Neural progenitor cell (in vitro differentiated cells): ENCODE results near the gene FIBP. TPM values are rescaled to one million over a fixed set of nuclear protein-coding genes. Genes with fewer than 3 reads are reported as not detected.
A peak's percentile ranks its signal among the peaks of the same experiment; 100 is the strongest.

Experiments
- DNase-seq: peaks from one replicate; pipeline ENCODE4 v3.0.0-alpha.2; 2016; ENCODE audit warnings: low spot score
- H2AFZ ChIP-seq: fragments of 200-600 bp; sonication (generic); replicated peaks from 2 replicates; pipeline ENCODE4 v1.6.1; 2016; ENCODE audit warnings: antibody characterized with exemption
- H3F3A ChIP-seq: fragments of 200-600 bp; sonication (generic); 2 replicates; pipeline ENCODE4 v1.6.1; 2016; ENCODE audit warnings: antibody characterized with exemption, low read depth
- H3K27ac ChIP-seq: fragments of 200-600 bp; sonication (generic); 2 replicates; pipeline ENCODE4 v1.5.1; 2016; ENCODE audit warnings: mild to moderate bottlenecking
- H3K27me3 ChIP-seq: fragments of 200-600 bp; sonication (generic); 2 replicates; pipeline ENCODE4 v1.6.1; 2016; ENCODE audit warnings: mild to moderate bottlenecking, moderate library complexity
- H3K36me3 ChIP-seq: fragments of 200-600 bp; sonication (generic); 2 replicates; pipeline ENCODE4 v1.5.1; 2016
- H3K4me1 ChIP-seq: fragments of 200-600 bp; sonication (generic); 2 replicates; pipeline ENCODE4 v1.6.1; 2016; ENCODE audit warnings: mixed run types
- H3K4me2 ChIP-seq: fragments of 200-600 bp; sonication (generic); 2 replicates; pipeline ENCODE4 v1.6.1; 2016
- H3K4me3 ChIP-seq: fragments of 200-600 bp; sonication (generic); 2 replicates; pipeline ENCODE4 v1.5.1; 2016
- H3K79me2 ChIP-seq: fragments of 200-600 bp; sonication (generic); 2 replicates; pipeline ENCODE4 v1.6.1; 2016; ENCODE audit warnings: low read depth
- H3K9ac ChIP-seq: fragments of 200-600 bp; sonication (generic); 2 replicates; pipeline ENCODE4 v1.6.1; 2016
- H3K9me3 ChIP-seq: fragments of 200-600 bp; sonication (generic); 2 replicates; pipeline ENCODE4 v1.5.1; 2016; ENCODE audit warnings: low read depth
- H4K20me1 ChIP-seq: fragments of 200-600 bp; sonication (generic); 2 replicates; pipeline ENCODE4 v1.6.1; 2016; ENCODE audit warnings: low read depth
- H3K27ac Mint-ChIP-seq: 3 replicates; pipeline ENCODE4 v1.8.0; 2021; ENCODE audit warnings: mixed read lengths
- H3K27me3 Mint-ChIP-seq: 2 replicates; pipeline ENCODE4 v1.8.0; 2022; ENCODE audit warnings: low read depth, mild to moderate bottlenecking, inconsistent platforms, moderate library complexity, mixed read lengths; ENCODE audit not compliant: insufficient read depth
- H3K36me3 Mint-ChIP-seq: 3 replicates; pipeline ENCODE4 v1.8.0; 2021; ENCODE audit warnings: mixed read lengths
- H3K4me1 Mint-ChIP-seq: 3 replicates; pipeline ENCODE4 v1.8.0; 2021; ENCODE audit warnings: mixed read lengths
- H3K4me3 Mint-ChIP-seq: 3 replicates; pipeline ENCODE4 v1.8.0; 2021; ENCODE audit warnings: mild to moderate bottlenecking, moderate library complexity, mixed read lengths
- H3K9me3 Mint-ChIP-seq: 3 replicates; pipeline ENCODE4 v1.8.0; 2020; ENCODE audit warnings: mixed read lengths
- CTCF ChIP-seq: fragments of 200-600 bp; sonication (generic); IDR thresholded peaks from 2 replicates; pipeline ENCODE4 v1.5.1; 2017; ENCODE audit warnings: antibody characterized with exemption, mild to moderate bottlenecking
- EZH2 ChIP-seq: fragments of 200-600 bp; sonication (generic); IDR thresholded peaks from 2 replicates; pipeline ENCODE4 v1.6.1; 2017; ENCODE audit warnings: antibody characterized with exemption, mild to moderate bottlenecking, moderate library complexity
- EZH2phosphoT487 ChIP-seq: fragments of 200-600 bp; sonication (generic); IDR thresholded peaks from 2 replicates; pipeline ENCODE4 v1.6.1; 2017; ENCODE audit warnings: antibody characterized with exemption
- total RNA-seq: library from RNA; depleted of rRNA; stranded (reverse); fragments of >200 nt; gene quantifications from 2 replicates; pipeline ENCODE4 v1.2.3, GENCODE V29; 2015; ENCODE audit warnings: low replicate concordance

The FIBP gene
- total RNA-seq, 1 donor from 2014 or later = 92.1 TPM

- TF ChIP-seq EZH2 (no peak), EZH2phosphoT487 (no peak), CTCF (no peak)
- Histone ChIP-seq H3K9me3 (no peaks in the 10 kb centered on the region), H3K27ac (no peak overlapping the region), H3K79me2 (no peaks in the 10 kb centered on the region), H3K4me3 (no peak overlapping the region), H4K20me1 (no peaks in the 10 kb centered on the region), H2AFZ (no peak overlapping the region), H3F3A (peaks cover 9% of the 10 kb centered on the region), H3K9ac (no peak overlapping the region), H3K36me3 (no peaks in the 10 kb centered on the region), H3K4me1 (peaks cover 5% of the 10 kb centered on the region), H3K27me3 (peaks cover 100% of the 10 kb centered on the region), H3K4me2 (no peak overlapping the region)
- Mint-ChIP-seq H3K36me3 (no peaks in the 10 kb centered on the region), H3K4me1 (peaks cover 19% of the 10 kb centered on the region), H3K4me3 (no peak overlapping the region), H3K27ac (no peak overlapping the region), H3K27me3 (peaks cover 29% of the 10 kb centered on the region), H3K9me3 (no peaks in the 10 kb centered on the region)
- DNase-seq = no peak
Observed at GRCh38 chr11:65903715-65904114, 15.4 kb upstream of the FIBP start.

GRCh38 chr11:65903068-65903481 is 14.8 kb upstream of the FIBP start:
- Histone ChIP-seq H4K20me1 (no peaks in the 10 kb centered on the region), H3K27me3 (peaks cover 100% of the 10 kb centered on the region), H2AFZ (no peak overlapping the region), H3K9ac (no peak overlapping the region), H3K4me2 (no peak overlapping the region), H3K36me3 (no peaks in the 10 kb centered on the region), H3K79me2 (no peaks in the 10 kb centered on the region), H3K4me3 (no peak overlapping the region), H3K27ac (no peak overlapping the region), H3F3A (peaks cover 13% of the 10 kb centered on the region), H3K4me1 (peaks cover 5% of the 10 kb centered on the region), H3K9me3 (no peaks in the 10 kb centered on the region)
- TF ChIP-seq EZH2 (no peak), CTCF (no peak), EZH2phosphoT487 (no peak)
- DNase-seq = peak; percentile 28
- peaks cover 35% of the 10 kb centered on the region for H3K27me3 Mint-ChIP-seq
- no peaks in the 10 kb centered on the region for H3K36me3 Mint-ChIP-seq
- no peak overlapping the region for H3K27ac Mint-ChIP-seq
- H3K4me3 Mint-ChIP-seq = no peak overlapping the region
- peaks cover 20% of the 10 kb centered on the region for H3K4me1 Mint-ChIP-seq
- H3K9me3 Mint-ChIP-seq = no peaks in the 10 kb centered on the region

GRCh38 chr11:65900899-65901180 is 12.6 kb upstream of the FIBP start:
- peaks cover 13% of the 10 kb centered on the region for H3F3A ChIP-seq
- Mint-ChIP-seq H3K27ac (no peak overlapping the region), H3K9me3 (no peaks in the 10 kb centered on the region), H3K36me3 (no peaks in the 10 kb centered on the region), H3K4me1 (peaks cover 20% of the 10 kb centered on the region), H3K27me3 (peaks cover 42% of the 10 kb centered on the region), H3K4me3 (peak overlapping the region; percentile 79)
- DNase-seq = no peak
- peaks cover 99% of the 10 kb centered on the region for H3K27me3 ChIP-seq
- TF ChIP-seq EZH2 (no peak), EZH2phosphoT487 (no peak), CTCF (no peak)
- no peaks in the 10 kb centered on the region for H3K36me3 ChIP-seq
- H3K4me2 ChIP-seq = peak overlapping the region; percentile 77
- H3K4me1 ChIP-seq = peaks cover 5% of the 10 kb centered on the region
- no peaks in the 10 kb centered on the region for H3K9me3 ChIP-seq
- H3K4me3 ChIP-seq = peak overlapping the region; percentile 47
- H4K20me1 ChIP-seq = no peaks in the 10 kb centered on the region
- no peaks in the 10 kb centered on the region for H3K79me2 ChIP-seq
- H3K27ac ChIP-seq = no peak overlapping the region
- no peak overlapping the region for H3K9ac ChIP-seq
- H2AFZ ChIP-seq = no peak overlapping the region
